Measurements from ENCODE around the gene CD8A.

DNA sequence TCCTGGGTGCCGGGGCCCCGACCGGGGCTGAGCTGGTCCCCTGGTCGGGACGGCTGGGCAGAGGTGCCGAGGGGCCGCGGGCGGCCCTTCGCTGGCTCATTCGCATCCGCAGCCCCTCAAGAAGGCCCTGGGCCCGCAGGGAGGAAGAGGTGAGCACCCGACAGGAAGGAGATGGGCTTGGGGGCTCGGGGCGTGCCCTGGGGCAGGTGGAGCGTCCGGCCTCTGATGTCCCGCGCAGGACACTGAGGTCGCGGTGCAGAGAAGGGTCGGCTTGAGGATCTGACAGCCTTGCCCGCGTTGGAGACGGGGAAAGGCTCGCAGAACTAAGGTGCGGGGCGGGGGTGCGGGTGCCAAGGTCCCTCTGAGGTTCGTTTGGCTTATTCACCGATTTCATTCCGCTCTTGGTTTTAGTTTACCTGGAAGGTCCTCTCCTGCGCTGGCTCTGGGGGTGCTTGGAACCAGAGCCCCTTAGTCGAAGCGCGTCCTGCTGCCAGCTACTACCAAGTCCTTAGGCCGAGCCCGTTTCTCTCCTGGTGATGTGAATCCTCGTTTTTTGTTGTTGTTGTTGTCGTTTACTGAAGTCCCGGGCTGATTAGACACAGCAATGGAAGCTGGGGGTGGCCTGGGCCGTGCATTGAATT lies 18.9 kb upstream of the CD8A start:
- TF ChIP-seq SP1 (IDR thresholded peaks at IDR 0.05), result no peak
- TF ChIP-seq HDGF (IDR thresholded peaks at IDR 0.05; ENCODE audit: borderline replicate concordance), result no peak
- no peak for TF ChIP-seq L3MBTL2 (conservative IDR thresholded peaks at IDR 0.05)
- TF ChIP-seq LEF1 (IDR thresholded peaks at IDR 0.05; ENCODE audit: borderline replicate concordance), result no peak
- no peak for TF ChIP-seq FOXA1 (IDR thresholded peaks at IDR 0.05)
- TF ChIP-seq TARDBP (IDR thresholded peaks at IDR 0.05), result no peak
